ENCODE data around the gene GSTT4.
"Not testable (repeated sequence)": the region's sequence is repeated elsewhere in the genome, so short reads cannot be mapped to it uniquely, and the experiment has no call there.

GSTT4 gene

DNA sequence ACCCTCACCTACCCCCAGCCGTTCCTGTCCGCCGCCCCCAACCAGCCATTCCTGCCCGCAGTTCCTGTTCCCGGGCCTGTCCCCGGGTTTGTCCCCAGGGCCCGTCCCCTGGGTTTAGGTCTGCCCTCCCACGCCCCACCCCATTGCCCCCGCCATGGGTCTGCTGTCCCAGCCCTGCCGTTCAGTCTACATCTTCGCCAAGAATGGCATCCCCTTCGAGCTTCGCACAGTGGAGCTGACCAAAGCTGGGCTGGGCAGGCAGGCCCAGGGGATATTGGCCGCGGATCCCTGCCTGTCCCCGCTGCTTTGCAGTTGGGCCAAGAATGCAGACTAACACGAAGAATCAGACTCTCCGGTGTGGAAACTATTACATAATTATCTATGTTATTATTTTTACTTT, 55.5 kb downstream of the GSTT4 start:
- not testable (repeated sequence) for DNase-seq

Measured in activated effector memory CD4-positive, alpha-beta T cell treated with anti-CD3 and anti-CD28 coated beads, Interleukin-2, amount 50 U/mL, for 16 hours (primary cell).